NOMO-1 (cell line): ENCODE measurements around the gene VN1R2.
"Not testable (repeated sequence)": the region's sequence is repeated elsewhere in the genome, so short reads cannot be mapped to it uniquely, and the experiment has no call there.

Source experiments
- DNase-seq, 2 experiments: peaks; one replicate each; lab custom pipeline; 2025; ENCODE audit not compliant: unreplicated experiment in 2 of 2; lab: John Stamatoyannopoulos, UW

VN1R2 gene, protein sequence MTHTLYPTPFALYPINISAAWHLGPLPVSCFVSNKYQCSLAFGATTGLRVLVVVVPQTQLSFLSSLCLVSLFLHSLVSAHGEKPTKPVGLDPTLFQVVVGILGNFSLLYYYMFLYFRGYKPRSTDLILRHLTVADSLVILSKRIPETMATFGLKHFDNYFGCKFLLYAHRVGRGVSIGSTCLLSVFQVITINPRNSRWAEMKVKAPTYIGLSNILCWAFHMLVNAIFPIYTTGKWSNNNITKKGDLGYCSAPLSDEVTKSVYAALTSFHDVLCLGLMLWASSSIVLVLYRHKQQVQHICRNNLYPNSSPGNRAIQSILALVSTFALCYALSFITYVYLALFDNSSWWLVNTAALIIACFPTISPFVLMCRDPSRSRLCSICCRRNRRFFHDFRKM

DNA sequence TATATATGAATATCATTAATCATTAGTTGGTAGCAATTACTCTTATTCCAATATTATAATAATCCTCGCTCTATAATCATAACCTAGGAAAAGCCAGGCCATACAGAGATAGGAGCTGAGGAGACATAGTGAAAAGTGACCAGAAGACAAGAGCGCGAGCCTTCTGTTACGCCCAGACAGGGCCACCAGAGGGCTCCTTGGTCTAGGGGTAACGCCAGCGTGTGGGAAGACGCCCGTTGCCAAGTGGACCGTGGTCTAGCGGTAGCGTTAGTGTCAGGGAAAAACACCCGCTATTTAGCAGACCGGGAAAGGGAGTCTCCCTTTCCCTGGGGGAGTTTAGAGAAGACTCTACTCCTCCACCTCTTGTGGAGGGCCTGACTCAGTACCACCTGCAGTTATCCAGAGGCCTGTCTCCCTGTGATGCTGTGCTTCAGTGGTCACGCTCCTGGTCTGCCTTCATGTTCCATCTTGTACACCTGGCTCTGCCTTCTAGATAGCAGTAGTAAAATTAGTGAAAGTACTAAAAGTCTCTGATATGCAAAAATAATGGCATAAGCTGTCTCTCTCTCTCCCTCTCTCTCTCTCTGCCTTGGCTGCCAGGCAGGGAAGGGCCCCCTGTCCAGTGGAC lies at the start of gene VN1R2:
VN1R2 (plus strand) TSS at position 578 of the 628 bp plus-strand sequence. CDS start 84 bp downstream, outside the sequence.
- DNase-seq, result not testable (repeated sequence)

DNA sequence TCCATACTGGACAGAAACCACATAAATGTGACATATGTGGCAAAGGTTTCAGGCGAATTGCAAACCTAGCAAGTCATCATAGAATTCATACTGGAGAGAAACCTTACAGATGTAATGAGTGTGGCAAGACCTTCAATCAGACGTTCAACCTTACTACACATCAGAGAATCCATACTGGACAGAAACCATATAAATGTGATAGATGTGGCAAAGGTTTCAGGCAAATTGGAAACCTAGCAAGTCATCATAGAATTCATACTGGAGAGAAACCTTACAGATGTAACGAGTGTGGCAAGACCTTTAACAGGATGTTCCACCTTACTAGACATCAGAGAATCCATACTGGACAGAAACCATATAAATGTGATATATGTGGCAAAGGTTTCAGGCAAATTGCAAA lies 46.5 kb upstream of the VN1R2 start:
- not testable (repeated sequence) for DNase-seq

DNA sequence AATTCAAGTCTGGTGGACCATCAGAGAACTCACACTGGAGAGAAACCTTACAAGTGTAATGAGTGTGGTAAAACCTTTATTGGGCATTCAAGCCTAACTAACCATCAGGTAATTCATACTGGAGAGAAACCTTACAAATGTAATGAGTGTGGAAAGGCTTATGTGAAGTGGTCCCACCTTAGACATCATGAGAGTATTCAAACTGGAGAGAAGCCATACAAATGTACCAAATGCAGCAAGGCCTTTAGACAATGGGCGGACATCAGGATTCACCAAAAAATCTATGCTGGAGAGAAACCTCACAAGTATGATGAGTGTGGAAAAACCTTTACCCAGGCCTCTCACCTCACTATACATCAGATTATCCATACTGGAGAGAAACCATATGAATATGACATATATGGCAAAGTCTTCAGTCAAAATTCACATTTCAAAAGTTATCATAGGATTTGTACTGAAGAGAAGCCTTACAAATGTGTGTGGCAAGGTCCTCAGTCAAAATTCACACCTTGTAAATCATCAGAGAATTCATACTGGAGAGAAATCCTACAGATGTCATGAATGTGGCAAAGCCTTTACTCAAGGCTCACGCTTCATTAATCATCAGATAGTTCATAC lies 45.3 kb upstream of the VN1R2 start:
- DNase-seq, result no peak

DNA sequence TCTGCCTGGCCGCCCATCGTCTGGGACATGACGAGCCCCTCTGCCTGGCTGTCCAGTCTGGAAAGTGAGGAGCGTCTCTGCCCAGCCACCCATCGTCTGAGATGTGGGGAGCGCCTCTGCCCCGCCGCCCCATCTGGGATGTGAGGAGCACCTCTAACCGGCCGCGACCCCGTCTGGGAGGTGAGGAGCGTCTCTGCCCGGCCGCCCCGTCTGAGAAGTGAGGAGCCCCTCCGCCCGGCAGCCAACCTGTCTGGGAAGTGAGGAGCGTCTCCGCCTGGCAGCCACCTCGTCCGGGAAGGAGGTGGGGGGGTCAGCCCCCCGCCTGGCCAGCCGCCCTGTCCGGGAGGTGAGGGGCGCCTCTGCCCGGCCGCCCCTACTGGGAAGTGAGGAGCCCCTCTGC lies 35.4 kb upstream of the VN1R2 start:
- not testable (repeated sequence) for DNase-seq

DNA sequence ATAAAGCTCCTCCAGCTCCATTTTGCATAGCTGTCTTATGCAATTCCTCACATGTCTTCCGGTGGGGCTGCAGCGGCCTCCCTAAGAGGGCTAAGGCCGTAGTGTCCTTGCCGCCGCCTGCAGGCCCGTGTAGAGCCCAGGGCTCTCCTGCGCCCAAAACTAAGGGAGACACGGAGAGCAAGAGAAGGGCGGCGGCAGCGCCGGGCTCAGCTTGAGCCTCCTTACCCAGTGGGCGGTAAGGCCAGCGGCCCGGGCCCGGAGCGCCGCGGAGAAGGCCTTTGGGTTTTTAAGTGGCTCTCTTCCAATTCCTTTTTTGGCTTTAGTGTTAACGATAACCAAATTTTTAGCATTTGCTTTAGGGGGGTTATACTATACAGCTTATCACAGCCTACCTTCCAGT lies 33.5 kb upstream of the VN1R2 start:
- DNase-seq, result no peak

DNA sequence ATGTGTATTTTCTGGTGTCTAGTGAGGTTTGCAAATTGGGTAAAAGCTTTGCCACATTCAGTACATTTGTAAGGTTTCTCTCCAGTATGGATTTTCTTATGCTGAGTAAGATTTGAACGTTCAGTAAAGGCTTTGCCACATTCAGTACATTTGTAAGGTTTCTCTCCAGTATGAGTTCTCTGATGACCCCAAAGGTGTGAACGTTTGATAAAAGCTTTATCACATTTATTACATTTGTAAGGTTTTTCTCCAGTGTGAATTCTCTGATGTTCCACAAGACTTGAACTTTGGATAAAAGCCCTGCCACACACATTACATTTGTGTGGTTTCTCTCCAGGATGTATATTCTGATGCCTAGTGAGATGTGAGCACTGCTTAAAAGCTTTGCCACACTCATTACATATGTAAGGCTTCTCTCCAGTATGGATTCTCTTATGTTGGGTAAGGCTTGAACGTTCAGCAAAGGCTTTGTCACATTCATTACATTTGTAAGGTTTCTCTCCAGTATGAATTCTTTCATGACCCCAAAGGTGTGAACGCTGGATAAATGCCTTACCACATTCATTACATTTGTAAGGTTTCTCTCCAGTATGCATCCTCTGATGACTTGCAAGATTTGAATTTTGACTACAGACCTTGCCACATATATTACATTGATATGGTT lies 20.8 kb upstream of the VN1R2 start:
- DNase-seq, result no peak

DNA sequence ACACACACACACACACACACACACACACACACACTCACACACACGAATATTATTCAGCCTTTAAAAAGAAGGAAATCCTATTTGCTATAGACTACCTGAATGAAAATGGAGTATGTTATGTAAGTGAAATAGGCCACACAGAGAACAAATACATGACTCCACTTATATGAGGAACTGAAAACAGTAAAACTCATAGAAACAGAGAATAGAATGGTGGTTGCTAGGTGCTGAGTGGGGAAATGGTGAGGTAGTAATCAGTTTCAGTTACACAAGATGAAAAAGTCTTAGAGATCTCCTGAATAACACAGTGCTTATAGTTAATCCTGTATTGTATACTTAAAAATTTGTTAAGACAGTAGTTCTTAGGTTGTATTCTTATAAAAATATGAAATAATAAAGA lies 11.6 kb upstream of the VN1R2 start:
- DNase-seq, result peak in 1 of 2 experiments; percentile 46

DNA sequence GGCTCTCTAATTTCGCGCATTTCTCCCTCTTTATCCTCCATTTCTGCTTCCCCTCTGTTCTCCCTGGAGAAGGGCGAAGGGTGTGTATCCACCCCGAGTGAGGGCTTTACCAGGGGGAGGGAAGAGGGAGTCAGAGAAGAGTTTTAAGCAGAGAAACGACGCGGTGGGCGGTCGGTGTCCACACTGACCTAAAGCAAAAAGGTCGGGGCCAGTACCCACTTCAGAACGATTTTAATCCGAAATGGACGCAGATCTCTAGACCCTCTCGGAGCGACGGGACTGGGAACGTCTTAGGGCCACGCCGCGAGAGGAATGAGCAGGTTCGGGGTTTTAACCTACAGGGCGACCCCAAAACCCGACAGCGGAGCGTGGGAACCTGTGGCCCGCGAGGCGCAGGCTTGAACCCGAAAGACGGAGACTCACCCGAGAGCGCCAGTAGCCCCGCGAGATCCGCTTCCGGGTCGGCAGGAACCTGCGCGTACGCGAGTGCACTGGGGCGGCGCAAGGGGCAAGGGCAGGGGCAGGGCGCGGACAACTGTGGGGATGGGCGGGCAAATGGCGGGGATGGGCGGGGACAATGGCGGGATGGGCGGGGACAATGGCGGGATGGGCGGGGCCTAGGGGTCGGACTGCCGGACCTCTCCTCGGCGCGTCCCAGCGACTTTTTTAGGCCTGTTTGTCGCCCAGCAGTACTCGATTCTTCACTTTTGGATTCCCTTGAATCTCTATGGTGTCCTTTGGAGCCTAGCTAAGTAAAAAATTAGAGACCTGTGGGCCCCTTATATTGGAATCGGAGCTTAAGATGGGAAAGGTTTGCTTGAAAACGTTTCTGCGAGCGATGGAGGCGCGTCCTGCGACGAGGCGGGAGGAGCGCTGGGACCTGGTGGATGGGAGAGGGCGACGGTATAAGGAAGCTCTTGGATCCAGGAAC lies 3.4 kb upstream of the VN1R2 start, which contains the start of gene ZNF677:
ZNF677 (minus strand) TSS at position 463 of the 931 bp plus-strand sequence. CDS start 3,323 bp downstream, outside the sequence.
- DNase-seq, result no peak

DNA sequence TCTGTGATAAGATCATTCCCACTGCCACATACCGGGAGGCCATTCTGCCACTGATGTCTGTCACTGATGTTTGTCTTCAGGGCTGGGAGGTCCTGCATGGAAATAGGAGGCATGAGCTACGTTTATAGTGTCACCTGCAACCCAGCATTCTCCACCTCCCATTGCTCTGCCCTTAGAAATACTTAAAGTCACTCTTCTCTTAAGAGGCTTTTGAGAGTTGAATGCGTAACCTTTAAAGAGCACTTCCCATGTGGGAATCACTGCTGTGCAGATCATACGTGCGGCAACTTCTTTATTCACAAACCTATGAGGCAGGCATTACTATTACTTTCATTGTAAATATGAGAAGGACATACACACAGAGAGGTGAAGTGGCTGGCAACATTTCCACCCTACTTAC lies 9.5 kb downstream of the VN1R2 start, which contains the start of gene VN1R4:
VN1R4 (minus strand) TSS at position 101 of the 400 bp plus-strand sequence; CDS start at position 43, 58 bp downstream.
- not testable (repeated sequence) for DNase-seq

DNA sequence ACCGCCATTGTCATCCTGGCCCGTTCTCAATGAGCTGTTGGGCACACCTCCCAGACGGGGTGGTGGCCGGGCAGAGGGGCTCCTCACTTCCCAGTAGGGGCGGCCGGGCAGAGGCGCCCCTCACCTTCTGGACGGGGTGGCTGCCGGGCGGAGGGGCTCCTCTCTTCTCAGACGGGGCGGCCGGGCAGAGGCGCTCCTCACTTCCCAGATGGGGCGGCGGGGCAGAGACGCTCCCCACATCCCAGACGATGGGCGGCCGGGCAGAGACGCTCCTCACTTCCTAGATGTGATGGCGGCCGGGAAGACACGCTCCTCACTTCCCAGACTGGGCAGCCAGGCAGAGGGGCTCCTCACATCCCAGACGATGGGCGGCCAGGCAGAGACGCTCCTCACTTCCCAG lies 11.8 kb downstream of the VN1R2 start:
- DNase-seq, result not testable (repeated sequence)

DNA sequence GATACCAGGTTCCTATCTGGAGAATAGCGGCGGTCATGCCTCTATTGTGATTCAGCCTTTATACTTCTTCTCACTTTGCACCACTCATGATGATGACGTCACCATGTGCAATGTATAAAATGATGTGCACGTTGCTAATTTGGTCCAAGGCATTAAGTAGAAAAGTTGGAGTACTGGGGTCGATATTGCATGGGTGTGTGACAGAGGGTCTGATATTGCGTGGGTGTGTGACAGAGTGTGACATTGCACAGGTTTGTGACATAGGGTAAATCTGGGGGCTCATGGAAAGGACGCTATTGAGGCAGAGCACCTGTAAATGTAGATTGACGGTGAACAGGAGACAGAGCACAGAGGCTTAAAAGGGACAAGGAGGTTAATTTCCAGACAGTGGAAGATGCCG lies 14.0 kb downstream of the VN1R2 start:
- DNase-seq, result no peak

DNA sequence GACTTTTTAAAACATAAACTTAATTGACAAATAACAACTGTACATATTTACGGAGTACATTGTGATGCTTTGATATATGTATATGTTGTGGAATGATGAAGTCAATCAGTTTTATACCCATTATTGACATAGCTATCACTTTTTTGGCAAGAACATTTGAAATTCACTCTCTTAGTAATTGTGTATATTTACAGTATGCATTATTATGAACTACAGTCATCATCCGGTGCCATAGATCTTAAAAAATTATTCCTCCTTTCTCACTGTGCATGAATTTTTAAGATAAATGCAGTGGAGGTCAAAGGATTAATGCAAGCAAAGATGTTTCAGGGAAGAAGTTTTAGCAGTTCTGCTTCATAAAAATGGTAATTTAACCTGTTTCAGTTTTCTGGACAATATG lies 17.4 kb downstream of the VN1R2 start:
- DNase-seq, result no peak

DNA sequence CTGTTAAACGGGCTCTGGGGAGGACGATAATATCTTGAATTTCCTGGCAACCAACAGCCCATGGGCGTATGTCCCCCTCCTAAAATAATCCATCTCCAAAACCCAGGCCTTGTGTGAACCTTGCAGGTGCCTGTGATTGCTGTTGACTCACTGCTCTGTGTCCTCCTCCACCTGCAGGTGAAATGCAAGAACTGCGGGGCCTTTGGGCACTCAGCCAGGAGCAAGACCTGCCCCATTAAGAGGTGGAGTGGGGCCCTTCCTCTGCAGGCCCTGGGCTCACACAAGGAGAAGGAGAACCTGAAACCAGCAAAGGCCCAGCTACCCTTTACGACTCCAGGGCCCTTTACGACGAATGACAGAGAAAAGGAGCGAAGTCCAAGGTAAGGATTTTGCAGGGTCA lies 23.9 kb downstream of the VN1R2 start:
- DNase-seq, result not testable (repeated sequence)

DNA sequence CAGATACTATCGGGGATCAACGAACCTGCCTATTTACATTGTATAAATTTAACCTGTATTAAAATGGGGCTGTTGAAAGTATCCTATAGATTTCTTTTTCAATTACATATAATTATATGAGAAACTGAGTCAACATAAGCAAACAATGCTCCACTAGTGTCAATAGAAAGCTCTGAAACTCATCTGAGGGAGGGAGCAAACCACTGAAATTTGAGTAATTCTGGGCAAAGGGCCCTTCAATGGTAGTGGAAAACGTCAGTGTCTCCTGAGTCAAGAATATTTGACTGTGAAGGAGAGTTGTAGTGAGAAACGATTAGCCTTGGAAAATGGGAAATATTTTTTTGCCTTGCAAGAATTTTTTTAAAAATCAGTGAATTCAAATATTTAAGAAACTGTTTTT lies 27.0 kb downstream of the VN1R2 start:
- no peak for DNase-seq

DNA sequence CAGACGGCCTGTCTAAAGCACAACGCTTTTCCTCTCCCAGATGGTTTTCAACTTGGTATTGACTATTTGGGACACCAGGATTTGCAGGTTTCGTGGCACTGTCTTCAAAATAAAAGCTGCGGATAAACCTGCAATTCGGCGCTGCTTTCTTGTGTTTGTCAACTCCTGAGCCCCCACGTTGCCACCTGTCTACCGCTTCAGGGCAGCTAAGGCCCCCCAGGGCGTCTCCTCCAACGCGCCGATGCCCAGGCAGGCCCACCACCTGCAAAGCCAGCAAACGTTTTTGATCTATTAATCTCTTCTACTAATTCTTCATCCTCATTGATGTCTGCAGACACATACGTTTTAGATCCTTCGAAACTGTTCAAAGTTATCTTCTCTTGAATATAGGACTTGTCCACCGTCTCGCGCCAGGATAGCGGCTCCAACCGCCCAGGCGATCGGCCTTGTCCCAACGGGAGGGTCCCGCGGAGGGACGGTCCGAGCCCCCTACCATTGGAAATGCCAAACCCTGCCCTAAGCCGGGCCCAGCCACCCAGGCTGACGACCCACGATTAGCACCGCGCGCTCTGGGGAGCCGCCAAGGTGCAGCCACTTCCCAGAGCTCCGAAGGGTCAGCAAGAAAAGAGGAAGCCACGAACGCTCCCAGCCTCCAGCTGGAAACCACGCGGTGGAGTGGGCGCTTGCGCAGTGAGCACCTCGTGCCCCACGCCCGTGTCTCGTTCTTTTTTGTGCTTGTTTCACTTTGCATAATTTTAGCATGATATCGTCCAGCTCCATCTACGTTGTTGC lies 32.9 kb downstream of the VN1R2 start:
- no peak for DNase-seq

DNA sequence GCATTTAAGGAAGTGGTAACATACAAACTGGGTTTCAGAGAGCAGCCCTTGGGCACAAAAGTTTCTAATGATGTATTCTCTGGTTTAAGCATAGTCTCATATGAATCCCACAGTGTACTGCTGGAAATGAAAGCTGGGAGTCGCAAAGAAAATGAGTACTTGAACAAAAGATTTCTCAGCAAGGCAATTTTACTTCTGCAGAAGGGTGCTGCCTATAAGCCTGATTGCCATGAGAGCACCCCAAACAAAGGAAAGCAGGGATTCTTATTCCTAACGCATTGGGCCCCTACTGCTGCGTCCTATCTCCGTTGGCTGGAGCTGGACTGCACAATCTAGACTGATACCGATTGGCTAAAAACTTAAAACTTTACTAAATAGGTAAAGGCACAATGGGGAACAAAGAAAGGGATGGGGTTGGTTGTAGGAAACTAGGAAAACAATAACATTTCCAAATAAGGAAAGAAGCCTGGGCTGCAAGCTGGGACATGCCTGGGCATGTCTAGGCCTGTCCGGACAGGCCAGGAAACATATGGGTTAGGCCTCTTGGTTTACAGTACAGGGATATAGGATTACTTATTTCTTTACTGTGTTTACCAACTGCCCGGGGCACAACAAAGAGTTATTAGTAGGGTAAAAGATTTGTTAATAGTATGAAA lies 36.8 kb downstream of the VN1R2 start:
- no peak for DNase-seq

DNA sequence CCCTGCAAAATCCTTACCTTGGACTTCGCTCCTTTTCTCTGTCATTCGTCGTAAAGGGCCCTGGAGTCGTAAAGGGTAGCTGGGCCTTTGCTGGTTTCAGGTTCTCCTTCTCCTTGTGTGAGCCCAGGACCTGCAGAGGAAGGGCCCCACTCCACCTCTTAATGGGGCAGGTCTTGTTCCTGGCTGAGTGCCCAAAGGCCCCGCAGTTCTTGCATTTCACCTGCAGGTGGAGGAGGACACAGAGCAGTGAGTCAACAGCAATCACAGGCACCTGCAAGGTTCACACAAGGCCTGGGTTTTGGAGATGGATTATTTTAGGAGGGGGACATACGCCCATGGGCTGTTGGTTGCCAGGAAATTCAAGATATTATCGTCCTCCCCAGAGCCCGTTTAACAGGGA lies 43.2 kb downstream of the VN1R2 start:
- DNase-seq, result not testable (repeated sequence)

DNA sequence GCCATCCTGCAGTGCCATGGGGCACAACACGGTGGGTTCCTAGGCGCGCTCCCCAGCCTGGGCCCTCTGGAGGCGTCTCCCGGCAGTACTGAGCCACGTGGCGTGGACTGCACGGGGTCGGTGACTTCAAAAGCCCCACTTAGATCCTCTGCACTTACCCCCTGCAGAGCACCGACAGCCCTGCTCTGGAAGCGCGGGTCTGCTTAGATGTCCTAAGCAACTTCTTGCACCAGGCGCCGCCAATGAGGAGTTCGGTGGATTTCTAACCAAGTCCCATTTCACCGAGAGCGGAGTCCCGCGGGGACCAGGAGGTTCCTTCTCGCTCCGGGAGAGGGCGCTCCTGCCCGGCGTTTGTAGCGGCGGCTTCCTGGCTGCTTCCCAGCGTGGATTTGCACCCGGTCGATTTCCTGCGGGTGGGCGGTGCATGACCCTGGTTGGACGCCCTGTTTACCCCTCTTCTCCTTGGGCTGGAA lies 50.3 kb downstream of the VN1R2 start:
- DNase-seq, result no peak
